ENCODE results near the gene CCNL1.
"Not testable (repeated sequence)": the region's sequence is repeated elsewhere in the genome, so short reads cannot be mapped to it uniquely, and the experiment has no call there.

CCNL1 gene

GRCh38 chr3:157175691-157176507 lies 16.0 kb upstream of the CCNL1 start:
- TF ChIP-seq ZFX (IDR thresholded peaks at IDR 0.05) (no peak), CTCF (conservative IDR thresholded peaks at IDR 0.05) (no peak)

GRCh38 chr3:157174649-157175498 lies 14.9 kb upstream of the CCNL1 start:
- TF ChIP-seq CTCF (conservative IDR thresholded peaks at IDR 0.05) (no peak), ZFX (IDR thresholded peaks at IDR 0.05) (no peak)
- peak overlapping the region; percentile 84 for H3K27ac ChIP-seq

More at GRCh38 chr3:157175691-157176507, 16.0 kb upstream of the CCNL1 start:
- H3K27ac ChIP-seq = peak overlapping the region; percentile 84

GRCh38 chr3:157174290-157174648 lies 14.3 kb upstream of the CCNL1 start:
- no peak for TF ChIP-seq ZFX (IDR thresholded peaks at IDR 0.05)
- TF ChIP-seq CTCF (conservative IDR thresholded peaks at IDR 0.05) = no peak
- H3K27ac ChIP-seq = peak overlapping the region; percentile 84

GRCh38 chr3:157173343-157173742 lies 13.4 kb upstream of the CCNL1 start:
- not testable (repeated sequence) for H3K27ac ChIP-seq

GRCh38 chr3:157172746-157173145 lies 12.8 kb upstream of the CCNL1 start:
- TF ChIP-seq CTCF (conservative IDR thresholded peaks at IDR 0.05) (no peak), ZFX (IDR thresholded peaks at IDR 0.05) (no peak)
- no peak overlapping the region for H3K27ac ChIP-seq

GRCh38 chr3:157170861-157171260 lies 10.9 kb upstream of the CCNL1 start:
- no peak overlapping the region for H3K27ac ChIP-seq
- TF ChIP-seq ZFX (IDR thresholded peaks at IDR 0.05) (no peak), CTCF (conservative IDR thresholded peaks at IDR 0.05) (no peak)

- peak overlapping the region; percentile 29; the same call in 1 of the 2 replicates for H3K27ac ChIP-seq
- TF ChIP-seq ZFX (IDR thresholded peaks at IDR 0.05) = no peak
- no peak for TF ChIP-seq CTCF (conservative IDR thresholded peaks at IDR 0.05)
Observed at GRCh38 chr3:157167371-157168042, 7.6 kb upstream of the CCNL1 start.
